Fibroblast of mammary gland (primary cell): ENCODE measurements around the gene SEMA3B.
"Not testable (repeated sequence)": the region's sequence is repeated elsewhere in the genome, so short reads cannot be mapped to it uniquely, and the experiment has no call there.

Source experiments
- DNase-seq: peaks from one replicate; pipeline ENCODE4 v3.0.0-alpha.2; 2010; ENCODE audit warnings: low read depth
- H3K4me3 ChIP-seq: 2 replicates; pipeline ENCODE4 v1.5.1; 2011; ENCODE audit warnings: low read depth, mild to moderate bottlenecking, low read length, moderate library complexity; ENCODE audit not compliant: control insufficient read depth
- TF ChIP-seq, protein P1 (sequence below): conservative IDR thresholded peaks from 2 replicates; pipeline ENCODE4 v1.5.1; 2011; ENCODE audit warnings: low read depth, low read length, inconsistent platforms; ENCODE audit not compliant: control insufficient read depth, insufficient read depth

SEMA3B gene

DNA sequence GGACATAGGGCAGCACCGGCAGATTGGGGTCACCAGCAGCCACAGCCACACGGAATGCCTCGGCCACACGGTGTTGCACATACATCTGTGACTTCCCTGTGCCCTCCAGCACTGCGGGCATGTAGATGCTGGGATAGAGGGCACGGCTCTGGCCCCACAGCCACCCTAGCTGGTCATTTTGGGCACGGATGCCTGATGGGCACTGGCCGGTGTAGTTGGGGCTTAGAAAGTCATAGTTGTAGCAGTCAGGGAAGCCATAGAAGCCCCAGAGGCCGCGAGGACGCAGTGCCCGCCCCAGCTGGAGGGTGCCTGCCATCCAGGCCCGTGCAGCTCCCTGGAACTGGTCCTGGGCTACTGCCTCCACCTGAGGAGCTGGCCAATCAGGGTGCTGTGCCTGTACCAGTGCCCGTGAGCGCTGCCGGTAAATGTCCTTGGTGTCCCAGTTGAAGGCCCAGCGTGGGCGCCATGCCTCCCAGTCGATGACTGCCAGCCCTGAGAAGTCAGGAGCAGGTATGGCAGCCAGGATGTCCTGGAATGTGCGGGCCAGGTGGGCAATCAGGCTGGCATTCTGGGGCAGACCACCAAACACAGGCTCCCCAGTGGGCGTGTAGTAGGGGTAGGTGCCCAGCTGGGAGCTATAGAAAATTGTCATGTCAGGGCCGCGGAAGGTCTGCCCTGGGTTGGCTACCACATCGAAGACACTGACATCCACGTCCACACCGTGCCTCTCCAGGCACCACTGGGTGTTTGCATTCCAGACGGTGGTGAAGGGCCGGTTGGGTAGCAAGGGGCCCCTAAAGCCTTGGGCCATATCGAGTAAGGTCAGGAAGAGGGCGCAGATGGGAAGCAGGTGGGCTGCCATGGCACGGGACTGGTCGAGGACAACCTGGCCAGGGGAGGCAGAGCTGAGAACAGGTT lies 33.4 kb downstream of the SEMA3B start:
- DNase-seq = no peak
- H3K4me3 ChIP-seq = no peak overlapping the region
- TF ChIP-seq, protein P1, sequence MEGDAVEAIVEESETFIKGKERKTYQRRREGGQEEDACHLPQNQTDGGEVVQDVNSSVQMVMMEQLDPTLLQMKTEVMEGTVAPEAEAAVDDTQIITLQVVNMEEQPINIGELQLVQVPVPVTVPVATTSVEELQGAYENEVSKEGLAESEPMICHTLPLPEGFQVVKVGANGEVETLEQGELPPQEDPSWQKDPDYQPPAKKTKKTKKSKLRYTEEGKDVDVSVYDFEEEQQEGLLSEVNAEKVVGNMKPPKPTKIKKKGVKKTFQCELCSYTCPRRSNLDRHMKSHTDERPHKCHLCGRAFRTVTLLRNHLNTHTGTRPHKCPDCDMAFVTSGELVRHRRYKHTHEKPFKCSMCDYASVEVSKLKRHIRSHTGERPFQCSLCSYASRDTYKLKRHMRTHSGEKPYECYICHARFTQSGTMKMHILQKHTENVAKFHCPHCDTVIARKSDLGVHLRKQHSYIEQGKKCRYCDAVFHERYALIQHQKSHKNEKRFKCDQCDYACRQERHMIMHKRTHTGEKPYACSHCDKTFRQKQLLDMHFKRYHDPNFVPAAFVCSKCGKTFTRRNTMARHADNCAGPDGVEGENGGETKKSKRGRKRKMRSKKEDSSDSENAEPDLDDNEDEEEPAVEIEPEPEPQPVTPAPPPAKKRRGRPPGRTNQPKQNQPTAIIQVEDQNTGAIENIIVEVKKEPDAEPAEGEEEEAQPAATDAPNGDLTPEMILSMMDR = no peak

DNA sequence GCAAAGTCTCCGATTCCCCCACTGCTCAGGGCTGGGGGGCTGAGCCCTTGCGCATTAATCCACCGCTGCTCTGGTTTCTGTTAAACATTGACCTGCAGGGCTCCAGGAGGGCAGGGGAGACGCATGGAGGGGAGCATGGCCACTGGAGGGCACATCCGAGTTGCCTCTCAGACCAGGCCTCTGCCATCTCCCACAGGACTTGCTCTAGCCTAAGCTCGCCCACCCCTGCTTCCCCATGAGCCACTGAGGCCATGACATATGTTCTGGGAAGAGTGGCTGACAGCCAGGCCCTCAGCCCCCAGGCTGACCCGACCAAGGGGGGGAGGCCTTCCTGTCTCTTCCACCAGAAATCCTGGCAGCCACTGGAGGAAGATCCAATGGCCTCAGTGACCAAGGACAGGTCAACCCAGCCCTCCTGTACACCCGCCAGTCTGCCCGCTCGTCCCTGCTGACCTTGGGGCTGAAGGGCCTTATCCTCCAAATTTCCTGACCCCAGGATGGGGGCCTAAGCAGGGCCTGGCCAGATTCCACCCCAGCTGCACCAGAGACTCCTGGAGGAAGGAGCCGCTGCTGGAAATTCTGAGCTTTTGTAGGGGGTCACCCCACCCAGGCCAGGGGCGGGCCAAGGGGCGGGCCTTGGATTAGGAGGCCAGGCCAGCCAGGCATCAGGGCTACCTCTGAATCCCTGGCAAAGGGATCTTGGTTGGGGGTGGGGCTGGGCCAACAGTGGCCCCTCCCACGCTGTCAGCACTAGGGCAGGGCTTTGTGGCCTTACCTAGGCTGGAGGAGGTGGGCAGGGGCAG lies 34.3 kb downstream of the SEMA3B start, which contains the start of gene HYAL1:
Gene HYAL1, minus strand, starts transcription at position 562 of the 803 bp plus-strand sequence. CDS start 618 bp downstream, outside the sequence.
- H3K4me3 ChIP-seq = peak within 1 kb of the TSS; percentile 9
- DNase-seq = peak; percentile 45

DNA sequence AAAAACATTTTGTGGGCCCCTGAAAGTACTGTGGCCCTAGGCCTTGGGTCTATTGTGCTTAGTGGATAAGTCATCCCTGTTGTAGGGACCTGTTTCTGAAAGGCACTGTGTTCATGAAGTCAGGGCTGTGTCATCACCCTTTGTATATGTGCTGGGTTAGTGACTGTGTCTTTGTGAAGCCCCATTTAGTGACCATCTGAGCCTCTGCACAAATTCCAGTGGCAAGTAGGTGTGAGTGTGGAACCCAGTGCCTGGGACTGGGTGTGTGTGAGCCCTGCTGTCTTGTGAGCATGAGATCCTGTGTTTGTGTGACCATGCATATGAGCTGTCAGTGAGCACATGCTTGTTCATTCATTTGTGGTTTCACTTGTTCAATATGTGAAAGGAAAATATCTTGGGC lies 35.7 kb downstream of the SEMA3B start:
- peak; percentile 65 for DNase-seq
- TF ChIP-seq, protein P1 = no peak
- no peak overlapping the region for H3K4me3 ChIP-seq

More for the DNA sequence above, 34.3 kb downstream of the SEMA3B start, which contains the start of gene HYAL1:
- TF ChIP-seq, protein P1 = peak; percentile 11

DNA sequence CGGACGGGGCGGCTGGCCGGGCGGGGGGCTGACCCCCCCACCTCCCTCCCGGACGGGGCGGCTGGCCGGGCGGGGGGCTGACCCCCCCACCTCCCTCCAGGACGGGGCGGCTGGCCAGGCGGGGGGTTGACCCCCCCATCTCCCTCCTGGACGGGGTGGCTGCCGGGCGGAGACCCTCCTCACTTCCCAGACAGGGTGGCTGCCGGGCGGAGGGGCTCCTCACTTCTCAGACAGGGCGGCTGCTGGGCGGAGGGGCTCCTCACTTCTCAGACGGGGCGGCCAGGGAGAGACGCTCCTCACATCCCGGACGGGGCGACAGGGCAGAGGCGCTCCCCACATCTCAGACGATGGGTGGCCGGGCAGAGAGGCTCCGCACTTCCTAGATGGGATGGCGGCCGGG lies 43.1 kb downstream of the SEMA3B start:
- not testable (repeated sequence) for H3K4me3 ChIP-seq, DNase-seq

DNA sequence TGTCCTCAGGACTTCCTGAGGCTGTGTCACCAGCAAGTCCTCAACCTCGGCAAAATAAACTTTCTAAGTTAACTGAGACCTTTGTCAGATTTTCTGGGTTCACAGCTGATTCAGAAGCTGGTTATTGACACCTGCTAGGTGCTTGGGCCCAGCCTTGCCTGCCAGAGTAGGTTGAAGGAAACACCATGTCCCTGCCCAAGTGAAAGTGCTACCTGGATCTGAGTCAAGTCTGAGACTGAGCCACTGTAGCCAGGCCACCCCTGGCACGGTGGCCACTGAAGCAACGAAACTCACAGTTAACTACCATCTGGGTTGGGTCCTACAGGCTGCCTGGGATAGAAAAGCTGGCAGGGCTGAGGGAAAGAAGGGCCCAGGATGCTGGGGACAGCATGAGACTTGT lies 45.4 kb downstream of the SEMA3B start:
- TF ChIP-seq, protein P1 = no peak
- H3K4me3 ChIP-seq = no peak overlapping the region
- DNase-seq = no peak

DNA sequence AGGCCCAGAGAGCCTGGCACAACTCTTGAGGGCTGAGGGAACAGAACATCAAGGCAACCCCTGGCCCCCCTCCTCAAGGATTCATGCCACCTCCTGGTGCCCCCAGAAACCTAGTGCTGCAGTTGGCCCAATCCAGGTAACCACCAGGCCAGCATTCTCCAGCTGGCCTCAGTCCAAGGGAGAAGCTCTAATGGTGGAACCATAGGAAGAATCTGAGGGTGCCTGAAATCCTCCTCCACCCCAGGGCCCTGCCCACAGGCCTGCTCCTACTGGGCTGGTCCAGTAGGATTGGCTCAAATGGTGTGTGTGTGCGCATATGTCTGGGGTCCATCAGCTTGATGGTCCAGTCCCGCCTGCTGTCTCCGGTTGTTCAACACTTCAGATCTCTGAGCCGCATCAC lies 45.9 kb downstream of the SEMA3B start:
- DNase-seq = no peak
- TF ChIP-seq, protein P1 = no peak

More for the DNA sequence above, 45.9 kb downstream of the SEMA3B start:
- no peak overlapping the region for H3K4me3 ChIP-seq
